H1 (cell line): ENCODE measurements around the gene HOXA10. TPM values are rescaled to one million over a fixed set of nuclear protein-coding genes. Genes with fewer than 3 reads are reported as not detected.

Source experiments
- BCL11A ChIP-seq, 2 experiments: IDR thresholded peaks; one replicate each; pipeline ENCODE4 v1.6.1; 2011; ENCODE audit warnings: low read depth in 2 of 2, low read length in 2 of 2, mild to moderate bottlenecking in 2 of 2
- CBX8 ChIP-seq: fragments of 300-800, 300-1000 bp; sonication (generic); IDR thresholded peaks from 2 replicates; pipeline ENCODE4 v1.7.1; 2016; ENCODE audit warnings: low read depth, low read length, borderline replicate concordance
- CHD7 ChIP-seq: fragments of 300-600 bp; sonication (generic); IDR thresholded peaks from 2 replicates; pipeline ENCODE4 v1.7.1; 2012; ENCODE audit warnings: low read length, moderate library complexity, mild to moderate bottlenecking, inconsistent platforms; ENCODE audit not compliant: insufficient replicate concordance
- CTCF ChIP-seq, 3 experiments: IDR thresholded peaks; 1 replicate in 2 of 3; 2 replicates in 1 of 3; pipeline versions ENCODE4 v1.5.1 to v1.6.1; 2011; ENCODE audit warnings: low read length in 3 of 3, mild to moderate bottlenecking in 3 of 3, inconsistent platforms in 2 of 3, low read depth in 1 of 3, moderate library complexity in 1 of 3; ENCODE audit not compliant: insufficient read depth in 1 of 3; ENCODE audit errors: control extremely low read depth in 1 of 3
- JUN ChIP-seq: IDR thresholded peaks from 2 replicates; pipeline ENCODE4 v1.6.1; 2011; ENCODE audit warnings: low read depth, mild to moderate bottlenecking, improper control_type of control experiment, low read length
- KDM1A ChIP-seq: fragments of 200-600, 300-600 bp; sonication (generic); IDR thresholded peaks from 2 replicates; pipeline ENCODE4 v1.7.1; 2016; ENCODE audit warnings: mild to moderate bottlenecking, low read length, borderline replicate concordance
- SIX5 ChIP-seq: IDR thresholded peaks from 2 replicates; pipeline ENCODE4 v1.6.1; 2011; ENCODE audit warnings: mild to moderate bottlenecking, low read depth, low read length
- polyA plus RNA-seq, 7 experiments: library from polyadenylated mRNA; depleted of rRNA in 3 of 7; stranded (reverse) in 5 of 7; unstranded in 2 of 7; fragments of >200 nt in 5 of 7; fragments of 200-250 nt in 2 of 7; gene quantifications; 1 replicate in 5 of 7; 2 replicates in 1 of 7; 4 replicates in 1 of 7; pipeline versions ENCODE4 v1.2.1 to v1.2.3, GENCODE V29; 2011 to 2013; ENCODE audit warnings: missing spikeins in 2 of 7, mixed read lengths in 2 of 7
- total RNA-seq: library from RNA; stranded (reverse); fragmentation: NEBNext Ultra II Directional; extraction: Animal tissue kit (Norgen Biotek cat#: 25700); gene quantifications from 2 replicates; pipeline ENCODE4 v1.2.1, GENCODE V29; 2021

HOXA10 gene
- total and polyA plus RNA-seq, 2 of the 8 experiments (the other 6 are each of a cell fraction or from before 2014, with no cell fraction given), result not detected

- TF ChIP-seq CHD7 (no peak), JUN (no peak), CTCF (IDR thresholded peaks at IDR 0.05; ENCODE audit: control extremely low read depth in 1 of 3, insufficient read depth in 1 of 3, low read depth in 1 of 3, low read length in 3 of 3) (no peak), KDM1A (no peak), SIX5 (no peak), BCL11A (IDR thresholded peaks at IDR 0.05; ENCODE audit: low read depth in 2 of 2, low read length in 2 of 2) (no peak), CBX8 (no peak)
These were observed 14.5 kb upstream of the HOXA10 start (continued) for GRCh38 chr7:27188386-27189294.
